Thyroid gland (tissue), 4 donors: ENCODE measurements around the gene UTP14C. TPM values are rescaled to one million over a fixed set of nuclear protein-coding genes. Genes with fewer than 3 reads are reported as not detected.
"Not testable (repeated sequence)": the region's sequence is repeated elsewhere in the genome, so short reads cannot be mapped to it uniquely, and the experiment has no call there.

Source experiments
- DNase-seq, 2 donors: peaks; one replicate each; pipeline ENCODE4 v3.0.0-alpha.2; 2019
- H3K27ac ChIP-seq, 3 donors: fragments of 200-600 bp; sonication (generic); 1 replicate in 2 of 3; 2 replicates in 1 of 3; pipeline ENCODE4 v1.5.1; 2016 to 2019; ENCODE audit warnings: mild to moderate bottlenecking in 1 of 3, moderate library complexity in 1 of 3
- H3K27me3 ChIP-seq: fragments of 200-600 bp; sonication (generic); one replicate; pipeline ENCODE4 v1.5.1; 2019
- H3K36me3 ChIP-seq, 2 donors: fragments of 200-600 bp; sonication (generic); one replicate each; pipeline ENCODE4 v1.5.1; 2016 to 2019
- H3K4me1 ChIP-seq, 2 donors: fragments of 200-600 bp; sonication (generic); one replicate each; pipeline ENCODE4 v1.5.1; 2017 to 2019
- H3K4me3 ChIP-seq, 3 donors: fragments of 200-600 bp; sonication (generic); replicated peaks in 1 of 3; 1 replicate in 2 of 3; 2 replicates in 1 of 3; pipeline ENCODE4 v1.5.1; 2016; ENCODE audit warnings: mild to moderate bottlenecking in 1 of 3
- H3K9me3 ChIP-seq: fragments of 200-600 bp; sonication (generic); one replicate; pipeline ENCODE4 v1.5.1; 2017
- CTCF ChIP-seq, 6 experiments: fragments of 200-600 bp in 3 of 6; fragments of 450-650 bp in 3 of 6; sonication (generic) in 3 of 6; IDR thresholded peaks; one replicate each; pipeline ENCODE4 v1.5.1; 2016 to 2019; ENCODE audit warnings: antibody characterized with exemption in 6 of 6, mild to moderate bottlenecking in 2 of 6, inconsistent platforms in 1 of 6, moderate library complexity in 1 of 6
- POLR2A ChIP-seq, 2 donors: fragments of 450-650 bp; IDR thresholded peaks; one replicate each; pipeline ENCODE4 v1.6.1; 2017; ENCODE audit warnings: antibody characterized with exemption in 2 of 2, mild to moderate bottlenecking in 2 of 2, moderate library complexity in 1 of 2
- WGBS, 2 donors: methylation state at CpG; one replicate each; pipeline ENCODE4 v1.1.5; 2017; 5-methylcytosine and 5-hydroxymethylcytosine counted together
- intact Hi-C: fragments of 100-400 bp; cut with DNase I; formaldehyde crosslinking; loops from one replicate; pipeline ENCODE4 v1.15.1; 2023
- total RNA-seq, 4 donors: library from RNA; depleted of rRNA; stranded (reverse); fragments of >200 nt; gene quantifications; one replicate each; pipeline ENCODE4 v1.2.3, GENCODE V29; 2016

The UTP14C gene
- total RNA-seq, 4 donors from 2014 or later, result 23.1 to 31.2 (median 25.9) TPM

- intact Hi-C loops, result no loop called here
- Histone ChIP-seq H3K9me3 (no peaks in the 10 kb centered on the region), H3K27ac (no peak overlapping the region), H3K27me3 (no peaks in the 10 kb centered on the region), H3K4me3 (no peak overlapping the region), H3K36me3 (no peaks in the 10 kb centered on the region), H3K4me1 (no peaks in the 10 kb centered on the region)
- TF ChIP-seq POLR2A (IDR thresholded peaks at IDR 0.05), result no peak
- TF ChIP-seq CTCF (IDR thresholded peaks at IDR 0.05), result no peak
- no peak for DNase-seq
- WGBS, 2 donors, result 88 to 93% methylated on average over 1 of the region's 1 CpG
Measured at GRCh38 chr13:52036037-52036436, 11.5 kb downstream of the UTP14C start.

DNA sequence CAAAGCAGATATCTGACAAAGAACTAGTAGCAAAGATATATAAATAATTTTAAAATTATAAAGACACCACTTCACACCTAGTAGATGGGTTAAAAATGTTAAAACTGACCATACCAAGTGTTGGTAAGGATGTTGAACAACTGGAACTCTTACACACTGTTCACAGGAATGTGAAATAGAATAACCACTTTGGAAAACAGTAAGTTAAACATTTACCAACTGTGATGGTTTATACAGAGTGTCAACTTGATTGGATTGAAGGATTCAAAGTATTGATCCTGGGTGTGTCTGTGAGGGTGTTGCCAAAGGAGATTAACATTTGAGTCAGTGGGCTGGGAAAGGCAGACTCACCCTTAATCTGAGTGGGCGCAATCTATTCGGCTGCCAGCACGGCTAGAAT is 19.2 kb downstream of the UTP14C start:
- no peaks in the 10 kb centered on the region for H3K9me3 ChIP-seq
- 94 to 100% methylated on average over 3 of the region's 3 CpGs for whole genome bisulfite sequencing, 2 donors
- H3K27ac ChIP-seq, result no peak overlapping the region
- H3K36me3 ChIP-seq, result no peaks in the 10 kb centered on the region
- no peaks in the 10 kb centered on the region for H3K27me3 ChIP-seq
- no peak for TF ChIP-seq POLR2A (IDR thresholded peaks at IDR 0.05)
- no peak overlapping the region for H3K4me3 ChIP-seq
- no peak for DNase-seq
- intact Hi-C loops, result no loop called here
- H3K4me1 ChIP-seq, result no peaks in the 10 kb centered on the region

DNA sequence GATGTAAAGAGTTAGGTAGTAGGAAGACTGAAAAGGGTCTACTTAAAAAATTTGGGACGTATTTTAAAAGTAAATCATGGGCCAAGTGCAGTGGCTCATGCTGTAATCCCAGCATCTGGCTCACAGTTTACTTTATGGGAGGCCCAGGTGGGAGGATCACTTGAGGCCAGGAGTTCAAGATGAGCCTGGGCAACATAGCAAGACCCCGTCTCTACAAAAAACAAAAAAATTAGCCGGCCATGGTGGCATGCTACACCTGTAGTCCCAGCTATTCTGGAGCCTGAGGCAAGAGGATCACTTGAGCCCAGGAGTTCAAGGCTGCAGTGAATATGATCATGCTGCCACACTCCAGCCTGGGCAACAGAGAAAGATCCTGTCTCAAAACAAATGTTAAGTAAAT is 23.0 kb downstream of the UTP14C start:
- Histone ChIP-seq H3K27ac (no peak overlapping the region), H3K9me3 (no peaks in the 10 kb centered on the region), H3K4me1 (no peaks in the 10 kb centered on the region), H3K36me3 (no peaks in the 10 kb centered on the region), H3K27me3 (no peaks in the 10 kb centered on the region), H3K4me3 (no peak overlapping the region)
- 89 to 93% methylated on average over 3 of the region's 3 CpGs for WGBS, 2 donors
- TF ChIP-seq POLR2A (IDR thresholded peaks at IDR 0.05), result no peak
- no peak for TF ChIP-seq CTCF (IDR thresholded peaks at IDR 0.05)
- intact Hi-C loops, result no loop called here
- DNase-seq, result no peak

DNA sequence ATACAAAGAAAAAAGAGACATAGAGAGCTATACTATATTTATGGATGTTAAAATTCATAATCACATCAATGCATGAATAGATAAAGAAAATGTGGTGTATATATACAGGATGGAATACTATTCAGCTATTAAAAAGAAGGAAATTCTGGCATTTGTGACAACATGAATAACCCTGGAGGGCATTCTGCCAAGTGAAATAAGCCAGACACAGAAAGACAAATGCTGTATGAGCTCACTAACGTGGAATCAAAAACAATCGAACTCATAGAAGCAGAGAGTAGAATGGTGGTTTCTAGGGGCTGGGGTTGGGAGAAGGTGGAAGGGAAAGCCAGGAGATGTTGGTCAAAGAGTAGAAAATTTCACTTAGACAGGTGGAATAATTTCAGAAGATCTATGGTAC is 24.0 kb downstream of the UTP14C start:
- no peaks in the 10 kb centered on the region for H3K9me3 ChIP-seq
- TF ChIP-seq CTCF (IDR thresholded peaks at IDR 0.05) (no peak), POLR2A (IDR thresholded peaks at IDR 0.05) (no peak)
- H3K4me3 ChIP-seq, result no peak overlapping the region
- intact Hi-C loops, result no loop called here
- H3K27me3 ChIP-seq, result no peaks in the 10 kb centered on the region
- H3K27ac ChIP-seq, result no peak overlapping the region
- 71 to 79% methylated on average over 2 of the region's 2 CpGs for WGBS, 2 donors
- no peaks in the 10 kb centered on the region for H3K4me1 ChIP-seq
- H3K36me3 ChIP-seq, result no peaks in the 10 kb centered on the region
- DNase-seq, result no peak

DNA sequence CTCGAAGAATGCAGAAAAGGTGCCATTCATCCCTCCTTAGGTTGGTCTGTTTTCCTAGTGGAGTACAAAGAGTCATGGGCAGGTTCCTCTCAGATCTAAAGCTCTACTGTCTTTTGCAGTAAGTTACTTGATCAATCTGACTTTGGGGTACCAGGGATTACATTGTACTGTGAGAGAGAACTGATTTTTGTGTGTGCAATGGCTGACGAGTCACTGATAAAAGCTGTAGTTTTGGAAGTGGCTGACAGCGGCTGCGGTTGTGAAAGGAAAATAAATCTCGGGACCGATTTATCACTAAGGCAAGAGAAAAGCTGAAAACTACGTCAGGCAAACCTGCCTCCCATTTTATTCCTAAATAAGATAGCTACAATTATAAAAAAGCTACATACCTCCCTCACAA is 26.9 kb downstream of the UTP14C start:
- WGBS, 2 donors, result 74% methylated on average over 7 of the region's 7 CpGs
- TF ChIP-seq POLR2A (IDR thresholded peaks at IDR 0.05), result no peak
- TF ChIP-seq CTCF (IDR thresholded peaks at IDR 0.05), result no peak
- no peak for DNase-seq
- Histone ChIP-seq H3K36me3 (no peaks in the 10 kb centered on the region), H3K4me3 (no peak overlapping the region), H3K27me3 (no peaks in the 10 kb centered on the region), H3K4me1 (no peaks in the 10 kb centered on the region), H3K9me3 (no peaks in the 10 kb centered on the region), H3K27ac (no peak overlapping the region)
- intact Hi-C loops, result no loop called here

GRCh38 chr13:52053460-52053859 is 29.0 kb downstream of the UTP14C start:
- no peaks in the 10 kb centered on the region for H3K27me3 ChIP-seq
- no peak for DNase-seq
- no peaks in the 10 kb centered on the region for H3K36me3 ChIP-seq
- no peak overlapping the region for H3K4me3 ChIP-seq
- no peaks in the 10 kb centered on the region for H3K4me1 ChIP-seq
- no peaks in the 10 kb centered on the region for H3K9me3 ChIP-seq
- no peak for TF ChIP-seq CTCF (IDR thresholded peaks at IDR 0.05)
- no peak for TF ChIP-seq POLR2A (IDR thresholded peaks at IDR 0.05)
- H3K27ac ChIP-seq, result no peak overlapping the region
- WGBS, 2 donors, result 84 to 91% methylated on average over 4 of the region's 4 CpGs
- intact Hi-C loops, result no loop called here

- DNase-seq, H3K27ac ChIP-seq, intact Hi-C loops, H3K9me3 ChIP-seq, H3K4me1 ChIP-seq, H3K36me3 ChIP-seq, H3K27me3 ChIP-seq, H3K4me3 ChIP-seq: not testable (repeated sequence)
- 87 to 91% methylated on average over 3 of the region's 3 CpGs for WGBS, 2 donors
Measured at GRCh38 chr13:52061064-52061463, 36.6 kb downstream of the UTP14C start.
